ENCODE results near the gene ZNF282.

The ZNF282 gene

GRCh38 chr7:149252378-149252777, 57.0 kb downstream of the ZNF282 start:
- peaks cover 63% of the 10 kb centered on the region for H3K36me3 ChIP-seq (ENCODE audit: insufficient read depth, low read length)
- no peaks in the 10 kb centered on the region for H3K27me3 ChIP-seq (ENCODE audit: insufficient read depth, low read length, poor library complexity)
- H3K9ac ChIP-seq (ENCODE audit: low read depth, low read length), result no peak overlapping the region
- DNase-seq, result no peak
- H3K4me3 ChIP-seq (ENCODE audit: low read depth in 1 of 2, low read length in 2 of 2), result no peak overlapping the region
- H3K4me1 ChIP-seq (ENCODE audit: insufficient read depth, low read length), result no peaks in the 10 kb centered on the region
- no peak overlapping the region for H3K4me2 ChIP-seq (ENCODE audit: insufficient read depth, low read length)
- H3K9me3 ChIP-seq (ENCODE audit: insufficient read depth, low read length, severe bottlenecking), result no peaks in the 10 kb centered on the region
- ATAC-seq (ENCODE audit: insufficient read depth, low read depth), result no peak
- TF ChIP-seq EZH2 (IDR thresholded peaks at IDR 0.05; ENCODE audit: borderline replicate concordance, low read depth, low read length, severe bottlenecking) (no peak), CTCF (IDR thresholded peaks at IDR 0.05; ENCODE audit: borderline replicate concordance, extremely low read depth, low read length, poor library complexity, severe bottlenecking) (no peak)
- peaks cover 21% of the 10 kb centered on the region; the same call in 1 of the 2 replicates for H4K20me1 ChIP-seq (ENCODE audit: insufficient read depth, low read length)
- H3K27ac ChIP-seq (ENCODE audit: low read length), result no peak overlapping the region
- peaks cover 22% of the 10 kb centered on the region for H3K79me2 ChIP-seq (ENCODE audit: insufficient read depth, low read length)
- no peak overlapping the region for H2AFZ ChIP-seq (ENCODE audit: low read depth, low read length)

GRCh38 chr7:149253665-149254064, 58.3 kb downstream of the ZNF282 start:
- TF ChIP-seq EZH2 (IDR thresholded peaks at IDR 0.05; ENCODE audit: borderline replicate concordance, low read depth, low read length, severe bottlenecking) (no peak), CTCF (IDR thresholded peaks at IDR 0.05; ENCODE audit: borderline replicate concordance, extremely low read depth, low read length, poor library complexity, severe bottlenecking) (no peak)
- peaks cover 9% of the 10 kb centered on the region for H3K79me2 ChIP-seq (ENCODE audit: insufficient read depth, low read length)
- no peak for DNase-seq
- H2AFZ ChIP-seq (ENCODE audit: low read depth, low read length), result no peak overlapping the region
- peaks cover 11% of the 10 kb centered on the region; the same call in 1 of the 2 replicates for H4K20me1 ChIP-seq (ENCODE audit: insufficient read depth, low read length)
- H3K27me3 ChIP-seq (ENCODE audit: insufficient read depth, low read length, poor library complexity), result no peaks in the 10 kb centered on the region
- H3K27ac ChIP-seq (ENCODE audit: low read length), result no peak overlapping the region
- H3K4me2 ChIP-seq (ENCODE audit: insufficient read depth, low read length), result no peak overlapping the region
- no peak overlapping the region for H3K4me3 ChIP-seq (ENCODE audit: low read depth in 1 of 2, low read length in 2 of 2)
- no peak for ATAC-seq (ENCODE audit: insufficient read depth, low read depth)
- peaks cover 60% of the 10 kb centered on the region for H3K36me3 ChIP-seq (ENCODE audit: insufficient read depth, low read length)
- no peak overlapping the region for H3K9ac ChIP-seq (ENCODE audit: low read depth, low read length)
- H3K4me1 ChIP-seq (ENCODE audit: insufficient read depth, low read length), result no peaks in the 10 kb centered on the region
- no peaks in the 10 kb centered on the region for H3K9me3 ChIP-seq (ENCODE audit: insufficient read depth, low read length, severe bottlenecking)

GRCh38 chr7:149254181-149254858, 59.0 kb downstream of the ZNF282 start:
- H3K27ac ChIP-seq (ENCODE audit: low read length), result no peak overlapping the region
- no peaks in the 10 kb centered on the region for H3K4me1 ChIP-seq (ENCODE audit: insufficient read depth, low read length)
- peaks cover 2% of the 10 kb centered on the region; the same call in 1 of the 2 replicates for H3K79me2 ChIP-seq (ENCODE audit: insufficient read depth, low read length)
- TF ChIP-seq EZH2 (IDR thresholded peaks at IDR 0.05; ENCODE audit: borderline replicate concordance, low read depth, low read length, severe bottlenecking) (no peak), CTCF (IDR thresholded peaks at IDR 0.05; ENCODE audit: borderline replicate concordance, extremely low read depth, low read length, poor library complexity, severe bottlenecking) (no peak)
- ATAC-seq (ENCODE audit: insufficient read depth, low read depth), result no peak
- H3K4me3 ChIP-seq (ENCODE audit: low read depth in 1 of 2, low read length in 2 of 2), result no peak overlapping the region
- no peak overlapping the region for H3K9ac ChIP-seq (ENCODE audit: low read depth, low read length)
- H2AFZ ChIP-seq (ENCODE audit: low read depth, low read length), result no peak overlapping the region
- peaks cover 58% of the 10 kb centered on the region for H3K36me3 ChIP-seq (ENCODE audit: insufficient read depth, low read length)
- no peaks in the 10 kb centered on the region for H3K9me3 ChIP-seq (ENCODE audit: insufficient read depth, low read length, severe bottlenecking)
- H3K4me2 ChIP-seq (ENCODE audit: insufficient read depth, low read length), result no peak overlapping the region
- no peaks in the 10 kb centered on the region for H3K27me3 ChIP-seq (ENCODE audit: insufficient read depth, low read length, poor library complexity)
- H4K20me1 ChIP-seq (ENCODE audit: insufficient read depth, low read length), result peaks cover 11% of the 10 kb centered on the region; the same call in 1 of the 2 replicates
- DNase-seq, result no peak

All from DND-41 (cell line).